ENCODE measurements around the gene PPP2R5E. TPM values are rescaled to one million over a fixed set of nuclear protein-coding genes. Genes with fewer than 3 reads are reported as not detected.
"Not testable (repeated sequence)": the region's sequence is repeated elsewhere in the genome, so short reads cannot be mapped to it uniquely, and the experiment has no call there.

PPP2R5E gene
- 11.9 and 14.4 TPM in 2 replicates for total RNA-seq (2014; rRNA removed; shearing (Covaris generic))
- 23.1 and 30.3 TPM in 2 replicates for polyA plus RNA-seq (2015; cell fraction: cytosol; rRNA removed)
- polyA plus RNA-seq (2015; cell fraction: nucleus; rRNA removed): 22.1 and 23.6 TPM in 2 replicates

GRCh38 chr14:63543000-63543825 lies at the start of gene PPP2R5E:
TSS of gene PPP2R5E (minus strand) at chr14:63543377. CDS start at chr14:63539685, 3,692 bp downstream.
- DNase-seq (ENCODE audit: low read depth): peak; percentile 99

DNA sequence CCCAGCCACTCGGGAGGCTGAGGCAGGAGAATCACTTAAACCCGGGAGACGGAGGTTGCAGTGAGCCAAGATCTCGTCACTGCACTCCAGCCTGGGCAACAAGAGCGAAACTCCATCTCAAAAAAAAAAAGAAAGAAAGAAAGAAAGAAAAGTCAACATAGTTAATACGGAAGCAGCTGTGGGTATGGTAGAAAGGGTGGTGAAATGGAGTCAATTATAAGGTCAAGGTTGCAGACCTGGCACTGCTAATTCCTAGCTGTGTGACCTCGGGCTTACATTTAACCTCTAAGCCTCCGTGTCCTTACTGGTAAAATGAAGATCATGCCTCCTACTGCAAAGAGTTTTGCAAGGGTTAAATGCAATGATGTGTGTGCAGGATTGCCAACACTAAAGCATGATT lies 39.9 kb upstream of the PPP2R5E start:
- not testable (repeated sequence) for DNase-seq (ENCODE audit: low read depth)

DNA sequence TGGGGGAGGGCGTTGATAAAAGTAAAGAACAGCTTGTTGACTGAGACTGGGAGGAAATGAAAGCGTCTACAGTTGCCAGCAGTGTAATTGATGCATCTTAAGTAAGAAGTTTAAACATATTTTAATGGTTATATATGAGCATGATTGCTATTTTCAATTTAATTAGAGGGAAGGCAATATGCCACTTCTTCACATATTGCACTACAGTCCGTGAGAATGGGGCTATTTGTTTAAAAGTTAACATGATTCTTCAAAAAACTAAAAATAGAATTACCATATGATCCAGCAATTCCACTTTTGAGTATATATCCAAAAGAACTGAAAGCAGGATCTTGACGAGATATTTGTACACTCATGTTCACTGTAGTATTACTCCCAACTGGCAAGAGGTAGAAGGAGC lies 38.3 kb upstream of the PPP2R5E start:
- no peak for DNase-seq (ENCODE audit: low read depth)

GRCh38 chr14:63578300-63578699 lies 35.1 kb upstream of the PPP2R5E start:
- DNase-seq (ENCODE audit: low read depth): no peak

DNA sequence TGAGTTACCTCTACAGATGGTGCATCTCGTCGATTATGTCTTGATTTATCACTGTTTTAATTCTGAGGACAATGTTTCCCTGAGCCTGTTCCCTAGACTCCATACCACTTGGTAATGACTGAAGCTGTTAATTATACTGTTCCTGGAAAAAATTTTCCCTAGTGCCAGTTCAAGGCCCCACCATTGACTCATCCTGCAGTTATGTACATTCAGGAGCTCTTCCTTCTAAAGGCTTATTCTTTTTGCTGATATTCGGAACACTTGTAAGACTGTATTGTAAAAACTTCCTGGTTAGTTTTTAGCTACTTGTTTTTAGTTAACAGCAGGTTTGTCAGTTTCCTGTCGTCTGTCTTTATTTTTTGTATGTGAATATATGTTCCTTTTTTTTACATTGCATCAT lies 30.4 kb upstream of the PPP2R5E start:
- DNase-seq (ENCODE audit: low read depth): peak; percentile 54

GRCh38 chr14:63565448-63565847 lies 22.3 kb upstream of the PPP2R5E start:
- no peak for DNase-seq (ENCODE audit: low read depth)

DNA sequence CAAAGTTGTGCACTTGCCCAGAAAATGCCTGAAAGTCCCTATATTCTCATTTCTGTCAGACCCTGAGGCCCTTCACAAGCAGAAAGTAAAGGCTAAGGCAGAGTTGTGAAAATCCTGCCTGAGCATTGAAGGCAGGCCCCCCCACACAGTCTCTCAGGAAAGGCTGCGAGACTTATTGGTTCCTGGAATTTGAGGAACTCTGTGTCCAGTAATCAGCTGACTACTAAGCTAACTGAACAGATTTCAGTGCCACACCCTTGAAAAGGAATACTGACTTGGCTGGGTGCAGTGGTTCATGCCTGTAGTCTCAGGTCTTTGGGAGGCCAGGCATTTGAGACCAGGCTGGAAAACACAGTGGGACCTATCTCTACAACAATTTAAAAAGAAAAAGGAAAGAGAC lies 21.1 kb upstream of the PPP2R5E start:
- no peak for DNase-seq (ENCODE audit: low read depth)

GRCh38 chr14:63563370-63564026 lies 20.3 kb upstream of the PPP2R5E start:
- peak; percentile 14 for DNase-seq (ENCODE audit: low read depth)

GRCh38 chr14:63562405-63562804 lies 19.2 kb upstream of the PPP2R5E start:
- DNase-seq (ENCODE audit: low read depth): no peak

DNA sequence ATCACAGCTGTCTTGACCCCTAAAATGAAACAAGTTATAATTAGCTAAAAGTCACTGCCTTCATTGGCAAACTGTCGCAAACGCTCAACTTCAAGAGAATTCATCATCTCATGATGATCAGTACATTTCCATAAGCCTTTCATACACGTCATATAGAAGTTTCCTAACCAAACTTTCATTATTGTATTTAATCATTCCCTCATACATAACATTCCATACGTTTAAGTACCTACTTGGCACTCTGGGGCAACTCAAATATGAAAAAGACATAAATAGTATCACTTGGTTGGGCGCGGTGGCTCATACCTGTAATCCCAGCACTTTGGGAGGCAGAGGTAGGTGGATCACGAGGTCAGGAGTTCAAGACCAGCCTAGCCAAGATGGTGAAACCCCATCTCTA lies 12.4 kb upstream of the PPP2R5E start:
- no peak for DNase-seq (ENCODE audit: low read depth)

- DNase-seq (ENCODE audit: low read depth): peak; percentile 56
Measured at GRCh38 chr14:63551332-63551731, 8.2 kb upstream of the PPP2R5E start.

DNA sequence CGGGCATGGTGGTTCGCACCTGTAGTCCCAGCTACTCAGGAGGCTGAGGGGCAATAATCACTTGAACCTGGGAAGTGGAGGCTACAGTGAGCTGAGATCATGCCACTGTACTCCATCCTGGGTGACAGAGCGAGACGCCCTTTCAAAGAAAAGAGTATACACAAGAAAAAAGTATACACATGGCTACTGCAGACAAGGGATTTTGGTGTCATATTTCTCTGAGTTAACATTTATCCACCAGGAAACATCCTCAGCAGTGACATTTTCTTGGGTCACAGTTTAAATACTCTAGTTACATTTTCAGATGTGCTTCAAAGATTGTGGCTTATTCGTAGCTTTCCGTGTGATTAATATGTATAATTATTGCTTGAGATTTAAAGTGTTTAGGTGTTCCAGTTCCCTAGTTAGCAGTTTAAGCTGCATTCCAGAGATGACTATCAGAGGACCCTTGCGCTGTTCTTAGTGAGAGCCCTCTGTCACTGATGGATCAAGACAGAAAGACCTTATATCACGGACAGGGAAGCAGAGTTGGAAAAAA lies 4.7 kb upstream of the PPP2R5E start:
- no peak for DNase-seq (ENCODE audit: low read depth)

DNA sequence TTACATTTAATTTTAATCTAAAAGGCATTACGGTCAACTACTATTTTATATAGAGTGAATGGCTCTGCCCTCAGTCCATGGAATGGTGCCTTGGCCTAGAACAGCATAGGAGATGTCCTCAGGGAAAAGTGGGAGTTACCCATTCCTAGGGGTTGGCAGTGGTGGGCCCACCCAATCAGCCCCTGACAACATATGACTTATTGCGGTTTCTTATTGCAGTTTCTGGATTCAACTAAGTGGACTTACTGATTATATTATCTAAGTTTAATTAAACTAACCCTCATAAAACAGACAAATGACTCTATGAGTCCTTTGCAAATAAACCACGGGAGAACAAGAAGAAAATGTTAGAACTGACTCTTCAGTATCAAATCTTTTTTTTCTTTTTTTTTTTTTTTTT lies 2.3 kb upstream of the PPP2R5E start:
- no peak for DNase-seq (ENCODE audit: low read depth)

DNA sequence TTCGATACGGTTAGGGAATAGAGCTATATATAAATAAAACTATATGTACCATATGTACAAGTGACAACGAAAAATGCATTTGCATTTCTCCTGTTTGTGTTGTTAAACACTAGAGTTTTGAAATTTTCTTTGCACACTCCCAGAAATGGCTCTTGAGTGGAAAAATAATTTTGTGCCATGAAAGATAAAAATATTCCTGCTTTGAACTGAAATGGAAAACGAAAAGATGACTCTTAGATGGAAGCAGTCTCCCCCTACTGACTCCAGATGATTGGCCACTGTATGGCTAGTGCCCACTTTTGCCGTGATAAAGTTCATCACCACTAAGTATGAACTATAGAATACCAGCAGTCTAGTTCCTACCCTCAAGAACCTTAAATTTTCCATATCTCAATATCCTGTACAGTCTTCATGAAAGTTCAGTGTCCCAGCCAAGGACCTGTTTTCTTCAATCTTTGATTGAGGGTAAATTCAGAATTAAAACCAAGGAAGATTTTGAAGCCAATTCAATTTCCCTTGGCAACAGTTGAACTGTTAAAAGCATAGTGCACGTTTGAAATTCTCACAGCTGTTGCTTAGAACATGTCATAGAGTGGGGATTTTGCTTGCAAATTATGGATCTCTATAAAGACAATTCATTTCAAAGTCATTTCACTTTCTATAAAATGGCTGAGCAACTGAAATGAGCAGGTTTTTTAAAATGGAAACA lies 1.6 kb upstream of the PPP2R5E start:
- DNase-seq (ENCODE audit: low read depth): no peak

GRCh38 chr14:63543826-63544406 lies 739 bp upstream of the PPP2R5E start:
- no peak for DNase-seq (ENCODE audit: low read depth)

DNA sequence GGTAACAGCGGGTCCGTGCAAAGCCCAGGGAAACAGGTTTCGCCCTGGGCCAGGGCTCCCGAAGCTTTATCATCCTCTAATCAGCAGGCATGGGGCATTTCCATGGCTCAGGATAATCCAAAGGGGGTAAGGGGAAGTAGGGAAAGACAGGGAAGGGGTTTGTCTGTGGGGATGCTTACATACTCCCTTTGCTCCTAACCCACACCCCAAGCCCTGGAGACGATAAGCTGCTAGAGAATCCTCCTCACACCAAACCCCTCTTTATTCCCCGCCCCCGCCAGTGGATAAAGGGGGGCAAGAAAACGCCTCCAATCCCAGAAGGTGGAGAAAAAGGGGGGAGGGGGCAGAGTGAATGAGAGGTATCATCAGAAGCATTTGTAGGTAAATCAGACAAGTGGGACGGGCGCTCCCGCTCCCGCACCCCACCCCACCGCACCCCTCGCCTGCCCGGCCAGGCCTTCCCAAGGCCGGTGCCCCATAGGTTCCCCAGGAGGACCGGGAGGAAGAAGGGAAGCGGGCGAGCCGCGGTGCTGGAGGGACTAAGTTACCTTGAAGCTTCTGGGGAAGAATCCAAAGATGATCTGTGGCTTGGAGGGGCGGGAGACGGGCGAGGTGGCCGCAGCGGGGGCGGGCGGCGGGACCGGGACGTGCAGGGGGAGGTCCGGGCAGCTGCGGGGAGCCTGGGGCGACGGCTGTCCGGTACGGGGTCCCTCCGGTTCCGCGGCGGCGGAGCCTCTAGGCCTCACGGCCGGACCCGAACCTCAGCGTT lies 762 bp downstream of the PPP2R5E start:
- DNase-seq (ENCODE audit: low read depth): no peak

GRCh38 chr14:63535918-63536317 lies 7.3 kb downstream of the PPP2R5E start:
- no peak for DNase-seq (ENCODE audit: low read depth)

GRCh38 chr14:63533474-63533873 lies 9.7 kb downstream of the PPP2R5E start:
- no peak for DNase-seq (ENCODE audit: low read depth)

- no peak for DNase-seq (ENCODE audit: low read depth)
Measured at GRCh38 chr14:63524537-63525155, 18.5 kb downstream of the PPP2R5E start.

All from HT1080 (cell line).